HEK293 (cell line): ENCODE results near the gene GNB3.

Source experiments
- CTCF ChIA-PET: fragments of 350-600 bp; formaldehyde crosslinking; extraction: SDS; loops from one replicate; lab custom pipeline; 2021; ENCODE audit warnings: antibody characterized with exemption; lab: Yijun Ruan, JAX
- POLR2A ChIA-PET: fragments of 300-600 bp; formaldehyde crosslinking; extraction: SDS; loops from one replicate; lab custom pipeline; 2020; ENCODE audit warnings: antibody characterized with exemption, inconsistent platforms; lab: Yijun Ruan, JAX
- H3K27ac ChIP-seq: fragments of 200-500 bp; sonication (Bioruptor generic); 2 replicates; pipeline ENCODE4 v1.5.1; 2014; ENCODE audit warnings: low read depth, low read length, control low read depth, inconsistent platforms; ENCODE audit errors: extremely low read depth
- H3K36me3 ChIP-seq, 2 experiments: fragments of 200-500 bp in 1 of 2; sonication (Bioruptor generic) in 1 of 2; 1 replicate in 1 of 2; 2 replicates in 1 of 2; pipeline ENCODE4 v1.5.1; 2014 to 2017; ENCODE audit warnings: inconsistent platforms in 2 of 2, low read length in 2 of 2; ENCODE audit not compliant: control insufficient read depth in 2 of 2, insufficient read depth in 1 of 2
- H3K4me1 ChIP-seq: fragments of 200-500 bp; sonication (Bioruptor generic); 2 replicates; pipeline ENCODE4 v1.5.1; 2014; ENCODE audit warnings: mild to moderate bottlenecking, low read length, inconsistent platforms; ENCODE audit not compliant: control insufficient read depth, insufficient read depth
- H3K4me3 ChIP-seq: 2 replicates; pipeline ENCODE4 v1.5.1; 2011; ENCODE audit warnings: low read depth, mild to moderate bottlenecking, control low read depth, low read length, moderate library complexity
- H3K9me3 ChIP-seq: fragments of 200-500 bp; sonication (Bioruptor generic); 2 replicates; pipeline ENCODE4 v1.5.1; 2014; ENCODE audit warnings: low read depth, low read length, inconsistent platforms; ENCODE audit not compliant: control insufficient read depth, insufficient read depth
- GLI4 ChIP-seq: fragments of 450-650 bp; formaldehyde crosslinking; IDR thresholded peaks from 2 replicates; pipeline ENCODE4 v1.5.1; 2016; ENCODE audit warnings: missing biosample characterization, missing genetic modification characterization
- GLIS2 ChIP-seq: fragments of 450-650 bp; formaldehyde crosslinking; IDR thresholded peaks from 2 replicates; pipeline ENCODE4 v1.5.1; 2016; ENCODE audit warnings: missing biosample characterization, missing genetic modification characterization
- KLF1 ChIP-seq: fragments of 450-650 bp; formaldehyde crosslinking; IDR thresholded peaks from 2 replicates; pipeline ENCODE4 v1.5.1; 2016; ENCODE audit warnings: missing biosample characterization, missing genetic modification characterization
- PRDM10 ChIP-seq: fragments of 450-650 bp; formaldehyde crosslinking; IDR thresholded peaks from 2 replicates; pipeline ENCODE4 v1.5.1; 2016; ENCODE audit warnings: missing biosample characterization, missing genetic modification characterization
- SCRT2 ChIP-seq: fragments of 450-650 bp; formaldehyde crosslinking; IDR thresholded peaks from 2 replicates; pipeline ENCODE4 v1.5.1; 2016; ENCODE audit warnings: missing biosample characterization, missing genetic modification characterization
- SP2 ChIP-seq: fragments of 450-650 bp; formaldehyde crosslinking; IDR thresholded peaks from 2 replicates; pipeline ENCODE4 v1.5.1; 2016; ENCODE audit warnings: missing biosample characterization, missing genetic modification characterization
- SP3 ChIP-seq: fragments of 450-650 bp; formaldehyde crosslinking; IDR thresholded peaks from 2 replicates; pipeline ENCODE4 v1.5.1; 2016; ENCODE audit warnings: missing biosample characterization, missing genetic modification characterization
- TSHZ1 ChIP-seq: fragments of 450-650 bp; formaldehyde crosslinking; IDR thresholded peaks from 2 replicates; pipeline ENCODE4 v1.5.1; 2016; ENCODE audit warnings: missing biosample characterization, missing genetic modification characterization, borderline replicate concordance
- ZBTB10 ChIP-seq: fragments of 450-650 bp; formaldehyde crosslinking; IDR thresholded peaks from 2 replicates; pipeline ENCODE4 v1.5.1; 2016; ENCODE audit warnings: missing biosample characterization, missing genetic modification characterization
- ZBTB20 ChIP-seq: fragments of 450-650 bp; formaldehyde crosslinking; IDR thresholded peaks from 2 replicates; pipeline ENCODE4 v1.5.1; 2016; ENCODE audit warnings: missing biosample characterization, missing genetic modification characterization
- ZEB2 ChIP-seq: fragments of 450-650 bp; formaldehyde crosslinking; IDR thresholded peaks from 2 replicates; pipeline ENCODE4 v1.5.1; 2016; ENCODE audit warnings: missing biosample characterization, missing genetic modification characterization
- ZNF157 ChIP-seq: fragments of 450-650 bp; formaldehyde crosslinking; IDR thresholded peaks from 2 replicates; pipeline ENCODE4 v1.5.1; 2016; ENCODE audit warnings: missing biosample characterization, missing genetic modification characterization
- ZNF274 ChIP-seq, 2 experiments: fragments of 200-500 bp in 1 of 2; fragments of 450-650 bp in 1 of 2; sonication (Bioruptor generic) in 1 of 2; formaldehyde crosslinking in 1 of 2; IDR thresholded peaks; 2 replicates each; pipeline versions ENCODE4 v1.5.1 to v1.6.1; 2014 to 2016; ENCODE audit warnings: borderline replicate concordance in 1 of 2, inconsistent platforms in 1 of 2, low read length in 1 of 2, missing biosample characterization in 1 of 2, missing genetic modification characterization in 1 of 2
- ZNF335 ChIP-seq: fragments of 450-650 bp; formaldehyde crosslinking; conservative IDR thresholded peaks from 2 replicates; pipeline ENCODE4 v1.5.1; 2016; ENCODE audit warnings: missing biosample characterization, missing genetic modification characterization
- ZNF341 ChIP-seq: fragments of 450-650 bp; formaldehyde crosslinking; IDR thresholded peaks from 2 replicates; pipeline ENCODE4; 2016; ENCODE audit warnings: low read depth, missing biosample characterization, missing genetic modification characterization
- ZNF362 ChIP-seq: fragments of 450-650 bp; formaldehyde crosslinking; IDR thresholded peaks from 2 replicates; pipeline ENCODE4 v1.5.1; 2016; ENCODE audit warnings: missing biosample characterization, missing genetic modification characterization
- ZNF398 ChIP-seq: fragments of 450-650 bp; formaldehyde crosslinking; IDR thresholded peaks from 2 replicates; pipeline ENCODE4 v1.5.1; 2017; ENCODE audit warnings: missing biosample characterization, missing genetic modification characterization
- ZNF549 ChIP-seq: fragments of 450-650 bp; IDR thresholded peaks from 2 replicates; pipeline ENCODE4 v1.5.1; 2018; ENCODE audit warnings: missing biosample characterization, missing genetic modification characterization, mild to moderate bottlenecking, inconsistent platforms, moderate library complexity
- ZNF692 ChIP-seq: fragments of 450-650 bp; formaldehyde crosslinking; IDR thresholded peaks from 2 replicates; pipeline ENCODE4 v1.5.1; 2016; ENCODE audit warnings: missing biosample characterization, missing genetic modification characterization

Gene GNB3

DNA sequence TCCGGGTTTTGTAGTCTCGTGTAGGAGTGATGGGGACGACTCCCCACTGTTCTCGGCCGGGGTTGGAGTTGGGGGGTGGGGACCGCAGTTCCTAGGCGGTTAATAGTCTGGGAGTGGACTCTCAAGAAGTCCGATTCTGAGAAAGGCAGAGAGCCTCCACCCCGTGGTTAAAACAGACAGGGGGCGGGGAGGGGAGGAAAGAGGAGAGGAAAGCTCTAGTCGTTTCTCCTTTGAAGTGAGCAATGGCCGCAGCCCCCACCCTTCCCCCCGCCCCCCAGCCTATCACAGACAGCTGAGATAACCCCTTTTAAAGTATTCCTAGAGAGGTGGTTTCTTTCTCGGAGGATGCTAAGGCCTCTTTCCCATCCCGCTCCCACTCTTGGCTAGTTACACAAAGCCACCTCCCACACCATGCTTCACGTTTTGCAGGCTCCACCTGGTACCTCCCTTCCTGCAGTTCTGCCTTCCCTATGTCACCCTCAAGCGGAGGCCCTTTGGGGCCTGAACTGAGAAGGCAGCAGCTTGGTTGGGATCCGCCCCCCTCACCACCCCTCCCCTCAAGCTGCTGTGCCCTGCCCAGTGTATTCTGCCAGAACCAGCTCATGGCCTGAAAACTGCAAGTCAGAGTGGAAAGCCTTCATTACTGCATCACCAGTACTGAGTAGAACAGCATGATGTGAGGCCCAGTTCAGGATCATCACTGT, 12.1 kb downstream of the GNB3 start:
- Histone ChIP-seq H3K9me3 (no peaks in the 10 kb centered on the region), H3K36me3 (peaks cover 22 to 66% of the 10 kb centered on the region in 2 experiments)
- CTCF ChIA-PET, result interaction anchor here (0.6 to 8.4 kb wide), 10 partner anchors 12 to 255 kb away, joined by 3 to 71 read pairs (median 4); partner anchors contain the start of genes GNB3, PTMS and SPSB2
- no peak for TF ChIP-seq ZNF157
- TF ChIP-seq ZNF274 (IDR thresholded peaks at IDR 0.05; ENCODE audit: low read length), result no peak
- no peak for TF ChIP-seq ZNF274 (tag by site-specific recombination; IDR thresholded peaks at IDR 0.05; ENCODE audit: borderline replicate concordance)
- no peak for TF ChIP-seq ZNF362 (tag by site-specific recombination)
- TF ChIP-seq ZNF398 (tag by site-specific recombination), result peak; percentile 58
- 0 out of 2 replicates have a peak, but pooled peaks have one; percentile 8 for TF ChIP-seq ZNF335 (tag by site-specific recombination)
- peak; percentile 76 for TF ChIP-seq PRDM10
- TF ChIP-seq ZEB2 (tag by site-specific recombination), result no peak
- TF ChIP-seq ZNF692 (tag by site-specific recombination), result 0 out of 2 replicates have a peak, but pooled peaks have one; percentile 4
- no peak for TF ChIP-seq ZNF549
- peak; percentile 12 for TF ChIP-seq SP3 (tag by site-specific recombination)
- peak; percentile 86 for TF ChIP-seq SP2
- TF ChIP-seq GLIS2, result 0 out of 2 replicates have a peak, but pooled peaks have one; percentile 15
- TF ChIP-seq TSHZ1 (tag by site-specific recombination), result no peak
- TF ChIP-seq ZBTB20, result peak; percentile 86
- TF ChIP-seq ZNF341 (tag by site-specific recombination), result peak; percentile 93
- no peak for TF ChIP-seq SCRT2
- TF ChIP-seq ZBTB10 (tag by site-specific recombination), result 0 out of 2 replicates have a peak, but pooled peaks have one; percentile 28
- 0 out of 2 replicates have a peak, but pooled peaks have one; percentile 14 for TF ChIP-seq GLI4 (tag by site-specific recombination)
- peak; percentile 75; the same call in 1 of the 2 replicates for TF ChIP-seq KLF1 (tag by site-specific recombination)

More for the DNA sequence above, 12.1 kb downstream of the GNB3 start:
- Histone ChIP-seq H3K27ac (peak overlapping the region; percentile 40; the same call in 1 of the 2 replicates), H3K4me1 (peaks cover 11% of the 10 kb centered on the region), H3K4me3 (peak overlapping the region; percentile 67)
- POLR2A ChIA-PET, result interaction anchor here (0.6 to 7.1 kb wide), 28 partner anchors 8 to 482 kb away, joined by 3 to 183 read pairs (median 8); partner anchors contain the start of genes C12orf57, COPS7A, GAPDH and GNB3
